HUES64 (cell line): ENCODE data around the gene ZNF660.

ENCODE experiments used
- H3K27ac ChIP-seq: 2 replicates; pipeline ENCODE4 v1.7.0; 2013; ENCODE audit warnings: low read depth, low read length, inconsistent platforms
- H3K27me3 ChIP-seq: 2 replicates; pipeline ENCODE4 v1.6.1; 2013; ENCODE audit warnings: mild to moderate bottlenecking, low read length; ENCODE audit not compliant: insufficient read depth
- H3K36me3 ChIP-seq: 2 replicates; pipeline ENCODE4 v1.6.1; 2013; ENCODE audit warnings: mild to moderate bottlenecking, low read length; ENCODE audit not compliant: insufficient read depth
- H3K4me1 ChIP-seq: 2 replicates; pipeline ENCODE4 v1.6.1; 2013; ENCODE audit warnings: mild to moderate bottlenecking, low read length, moderate library complexity; ENCODE audit not compliant: insufficient read depth
- H3K4me3 ChIP-seq: 2 replicates; pipeline ENCODE4 v1.5.1; 2013; ENCODE audit warnings: mild to moderate bottlenecking, low read length, moderate library complexity
- H3K9ac ChIP-seq: 2 replicates; pipeline ENCODE4 v1.6.1; 2013; ENCODE audit warnings: mild to moderate bottlenecking, low read depth, low read length
- H3K9me3 ChIP-seq: 2 replicates; pipeline ENCODE4 v1.6.1; 2013; ENCODE audit warnings: low read depth, low read length; ENCODE audit not compliant: insufficient read depth
- WGBS: fragments of 150-250, 120-280 bp; methylation state at CpG from one replicate; pipeline ENCODE4 v1.1.7; 2013; ENCODE audit warnings: missing lambda C conversion rate; 5-methylcytosine and 5-hydroxymethylcytosine counted together

The ZNF660 gene

DNA sequence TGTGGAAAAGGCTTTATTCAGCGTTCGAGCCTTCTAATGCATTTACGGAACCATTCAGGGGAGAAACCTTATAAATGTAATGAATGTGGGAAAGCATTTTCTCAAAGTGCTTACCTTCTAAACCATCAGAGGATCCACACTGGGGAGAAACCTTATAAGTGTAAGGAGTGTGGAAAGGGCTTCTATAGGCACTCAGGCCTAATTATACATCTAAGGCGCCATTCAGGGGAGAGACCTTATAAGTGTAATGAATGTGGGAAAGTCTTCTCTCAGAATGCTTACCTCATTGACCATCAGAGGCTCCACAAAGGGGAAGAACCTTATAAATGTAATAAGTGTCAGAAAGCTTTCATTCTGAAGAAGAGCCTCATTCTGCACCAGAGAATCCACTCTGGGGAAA is 57.6 kb downstream of the ZNF660 start:
- no peaks in the 10 kb centered on the region for H3K27me3 ChIP-seq
- peaks cover 66% of the 10 kb centered on the region for H3K36me3 ChIP-seq
- H3K9me3 ChIP-seq = peaks cover 42% of the 10 kb centered on the region
- 96% methylated on average over 4 of the region's 4 CpGs for WGBS
- H3K4me3 ChIP-seq = no peak overlapping the region
- H3K9ac ChIP-seq = no peak overlapping the region
- no peaks in the 10 kb centered on the region for H3K4me1 ChIP-seq
- no peak overlapping the region for H3K27ac ChIP-seq

DNA sequence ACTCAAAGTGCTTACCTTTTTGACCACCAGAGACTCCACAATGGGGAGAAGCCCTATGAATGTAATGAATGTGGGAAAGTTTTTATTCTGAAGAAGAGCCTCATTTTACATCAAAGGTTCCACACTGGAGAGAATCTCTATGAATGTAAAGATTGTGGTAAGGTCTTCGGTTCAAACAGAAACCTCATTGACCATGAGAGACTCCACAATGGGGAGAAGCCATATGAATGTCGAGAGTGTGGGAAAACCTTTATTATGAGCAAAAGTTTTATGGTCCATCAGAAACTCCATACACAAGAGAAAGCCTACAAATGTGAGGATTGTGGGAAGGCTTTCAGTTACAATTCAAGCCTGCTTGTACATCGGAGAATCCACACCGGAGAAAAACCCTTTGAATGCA is 58.3 kb downstream of the ZNF660 start:
- H3K9me3 ChIP-seq = peaks cover 42% of the 10 kb centered on the region
- H3K36me3 ChIP-seq = peaks cover 60% of the 10 kb centered on the region
- no peak overlapping the region for H3K4me3 ChIP-seq
- no peaks in the 10 kb centered on the region for H3K4me1 ChIP-seq
- no peaks in the 10 kb centered on the region for H3K27me3 ChIP-seq
- no peak overlapping the region for H3K27ac ChIP-seq
- no peak overlapping the region for H3K9ac ChIP-seq
- 97% methylated on average over 4 of the region's 4 CpGs for WGBS

DNA sequence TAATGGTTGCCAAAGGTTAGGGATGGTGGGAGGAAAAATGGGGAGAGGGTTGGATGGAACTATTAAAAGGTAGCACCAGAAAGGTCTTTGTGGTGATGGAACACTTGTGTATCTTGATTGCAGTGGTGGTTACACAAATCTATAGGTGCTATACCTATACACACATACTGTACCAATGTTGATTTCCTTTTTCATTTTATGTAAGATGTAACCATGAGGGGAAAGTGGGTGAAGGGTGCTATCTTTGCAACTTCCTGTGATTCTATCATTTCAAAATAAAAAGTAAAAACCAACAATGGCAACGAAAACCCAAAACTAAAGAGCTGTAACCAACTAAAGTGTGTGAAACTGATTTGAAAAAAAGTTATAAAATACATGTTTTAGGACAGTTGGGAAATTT is 63.0 kb downstream of the ZNF660 start:
- H3K9ac ChIP-seq = no peak overlapping the region
- peak overlapping the region; percentile 94 for H3K4me3 ChIP-seq
- 90% methylated on average over 1 of the region's 1 CpG for WGBS
- H3K36me3 ChIP-seq = peaks cover 38% of the 10 kb centered on the region
- H3K4me1 ChIP-seq = peaks cover 5% of the 10 kb centered on the region; the same call in 1 of the 2 replicates
- peaks cover 13% of the 10 kb centered on the region for H3K9me3 ChIP-seq
- no peak overlapping the region for H3K27ac ChIP-seq
- no peaks in the 10 kb centered on the region for H3K27me3 ChIP-seq

DNA sequence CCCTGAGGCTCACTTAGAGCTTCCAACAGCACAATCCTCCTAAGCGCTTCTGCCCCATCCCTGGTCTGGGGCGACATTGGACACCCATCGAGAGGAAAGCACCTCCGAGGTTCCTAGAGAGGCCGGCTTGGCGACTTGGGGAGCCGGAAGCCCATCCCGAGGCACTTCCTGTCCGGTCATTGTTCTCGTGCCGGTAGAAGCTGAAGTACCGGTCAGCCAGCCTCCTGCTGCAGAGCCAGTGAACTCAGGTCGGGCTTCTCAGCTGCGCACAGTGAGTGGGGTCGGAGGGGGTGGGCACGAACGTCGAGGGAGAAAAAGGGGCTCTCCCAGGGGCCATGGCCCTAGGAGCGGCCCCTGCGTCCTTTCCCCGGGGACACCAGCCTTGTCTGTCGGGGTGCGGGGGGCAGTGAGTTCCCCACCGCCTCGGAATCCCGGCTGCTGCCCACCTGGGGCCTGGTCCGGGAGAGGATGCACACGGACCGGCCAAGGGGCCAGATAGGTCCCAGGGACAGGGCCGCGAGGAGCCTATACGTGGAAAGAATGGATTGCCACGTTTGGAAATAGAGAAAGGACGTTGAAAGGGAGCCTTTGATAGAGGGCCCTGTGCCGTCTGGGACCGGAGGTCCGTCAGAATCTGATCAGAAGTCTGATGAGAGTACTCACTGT is 63.9 kb downstream of the ZNF660 start, which contains the start of gene ZNF35:
Gene ZNF35, plus strand, starts transcription at position 169 of the 666 bp plus-strand sequence. CDS start 2,336 bp downstream, outside the sequence.
- Histone ChIP-seq H3K9me3 (peaks cover 4% of the 10 kb centered on the region), H3K9ac (peak within 1 kb of the TSS; percentile 88), H3K27ac (peak within 1 kb of the TSS; percentile 76), H3K36me3 (peaks cover 38% of the 10 kb centered on the region), H3K4me1 (peaks cover 5% of the 10 kb centered on the region; the same call in 1 of the 2 replicates), H3K4me3 (peak within 1 kb of the TSS; percentile 94), H3K27me3 (no peaks in the 10 kb centered on the region)
- under 1% methylated on average over 37 of the region's 37 CpGs for WGBS
